GM15510 (cell line): ENCODE measurements around the gene WDR54.

ENCODE experiments used
- POLR2A ChIP-seq: IDR thresholded peaks from 3 replicates; pipeline ENCODE4 v1.6.1; 2011; ENCODE audit warnings: borderline replicate concordance; ENCODE audit not compliant: insufficient read length; ENCODE audit errors: extremely low read depth

WDR54 gene

DNA sequence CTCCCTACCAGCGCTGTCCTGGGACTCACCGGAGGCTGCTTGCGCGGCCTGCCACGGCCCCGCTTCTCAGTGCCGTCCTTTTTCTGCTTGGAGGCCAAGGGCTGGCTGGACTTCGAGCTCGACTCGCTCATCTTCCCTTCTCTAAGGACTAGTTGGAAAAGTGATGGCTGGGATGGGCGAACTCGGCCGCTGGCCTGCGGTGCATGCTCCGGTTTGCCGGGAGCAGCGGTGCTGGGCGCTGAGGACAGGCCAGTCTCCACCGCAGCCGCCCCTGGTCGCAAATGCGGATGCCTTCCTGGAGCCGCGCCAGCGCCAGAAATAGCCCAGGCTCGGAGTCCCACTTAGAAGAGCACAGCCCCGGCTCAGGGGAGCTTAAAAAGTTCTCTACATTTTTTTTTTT lies 3.2 kb upstream of the WDR54 start:
- no peak for TF ChIP-seq POLR2A

- no peak for TF ChIP-seq POLR2A
Measured at GRCh38 chr2:74419345-74419744, 2.2 kb upstream of the WDR54 start.

DNA sequence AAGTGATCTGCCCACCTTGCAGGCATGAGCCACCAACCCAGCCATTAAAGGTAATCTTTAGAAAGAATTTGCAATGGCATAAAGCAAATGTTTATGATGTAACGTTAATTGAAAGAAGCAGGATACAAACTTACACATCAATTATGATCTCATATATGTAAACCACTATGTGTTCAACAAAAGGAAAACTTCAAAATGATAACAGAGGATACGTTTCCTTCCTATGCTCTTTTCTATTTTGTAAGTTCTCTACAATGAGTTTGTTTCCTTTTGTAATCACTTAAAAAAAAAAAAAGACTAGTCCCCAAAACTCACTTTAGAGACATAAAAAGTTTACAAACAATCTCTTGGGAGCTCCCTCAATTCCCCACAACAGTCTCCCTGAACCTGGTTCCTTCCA lies 1.5 kb upstream of the WDR54 start:
- TF ChIP-seq POLR2A = no peak

GRCh38 chr2:74423231-74424095 lies 1.9 kb downstream of the WDR54 start:
- no peak for TF ChIP-seq POLR2A

- TF ChIP-seq POLR2A = no peak
Measured at GRCh38 chr2:74424139-74424992, 2.8 kb downstream of the WDR54 start.

- TF ChIP-seq POLR2A = no peak
Measured at GRCh38 chr2:74424995-74425406, 3.5 kb downstream of the WDR54 start.

GRCh38 chr2:74425523-74425922 lies 4.0 kb downstream of the WDR54 start:
- no peak for TF ChIP-seq POLR2A

DNA sequence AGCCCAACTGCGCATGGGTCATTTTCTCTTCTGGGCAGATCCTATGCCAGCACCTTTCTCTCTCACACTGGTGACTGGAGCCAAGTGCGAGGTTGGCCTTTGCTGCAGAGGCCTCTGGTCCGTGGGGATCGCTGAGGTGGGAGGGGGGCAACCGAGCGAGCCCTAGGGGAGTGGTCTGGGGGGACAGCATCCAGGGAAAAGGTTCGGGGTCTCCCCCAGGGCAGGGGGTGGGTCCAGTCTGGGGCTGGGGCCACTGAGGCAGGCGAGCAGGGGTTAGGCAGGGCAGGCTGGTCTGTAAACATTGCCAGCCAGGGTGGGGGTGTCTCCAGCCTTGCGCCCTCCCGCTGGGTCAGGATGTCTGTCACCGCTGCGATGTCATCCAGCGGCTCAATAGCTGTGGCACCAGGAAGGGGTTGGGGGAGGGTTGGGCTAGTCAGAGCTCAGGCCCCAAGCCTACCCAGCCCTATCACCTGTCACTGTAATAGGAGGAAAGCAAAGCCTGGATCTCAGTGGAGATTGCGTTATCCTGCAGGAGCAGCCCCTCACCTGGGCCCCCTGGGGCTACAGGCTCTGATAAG lies 4.7 kb downstream of the WDR54 start:
- no peak for TF ChIP-seq POLR2A

DNA sequence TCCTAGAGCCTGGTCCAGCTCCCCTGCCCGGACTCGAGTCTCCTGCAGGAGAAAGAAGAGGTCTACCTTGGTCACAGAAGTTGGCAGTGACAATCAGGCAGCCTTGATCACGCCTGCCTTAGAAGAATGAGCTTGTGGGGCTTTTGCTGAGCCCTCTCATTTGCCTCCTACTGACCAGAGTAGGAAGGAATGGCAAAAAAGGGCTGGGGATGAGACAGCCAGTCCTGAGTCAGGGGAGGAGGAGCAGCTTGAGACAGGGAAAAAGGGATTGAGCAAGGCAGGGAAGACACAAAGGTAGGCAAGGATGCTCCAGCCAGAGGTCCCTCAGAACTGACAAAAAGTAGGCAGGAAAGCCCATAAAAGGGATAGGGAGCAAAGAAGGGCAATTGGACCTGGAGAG lies 6.0 kb downstream of the WDR54 start:
- TF ChIP-seq POLR2A = no peak

GRCh38 chr2:74428675-74429074 lies 7.1 kb downstream of the WDR54 start:
- no peak for TF ChIP-seq POLR2A

DNA sequence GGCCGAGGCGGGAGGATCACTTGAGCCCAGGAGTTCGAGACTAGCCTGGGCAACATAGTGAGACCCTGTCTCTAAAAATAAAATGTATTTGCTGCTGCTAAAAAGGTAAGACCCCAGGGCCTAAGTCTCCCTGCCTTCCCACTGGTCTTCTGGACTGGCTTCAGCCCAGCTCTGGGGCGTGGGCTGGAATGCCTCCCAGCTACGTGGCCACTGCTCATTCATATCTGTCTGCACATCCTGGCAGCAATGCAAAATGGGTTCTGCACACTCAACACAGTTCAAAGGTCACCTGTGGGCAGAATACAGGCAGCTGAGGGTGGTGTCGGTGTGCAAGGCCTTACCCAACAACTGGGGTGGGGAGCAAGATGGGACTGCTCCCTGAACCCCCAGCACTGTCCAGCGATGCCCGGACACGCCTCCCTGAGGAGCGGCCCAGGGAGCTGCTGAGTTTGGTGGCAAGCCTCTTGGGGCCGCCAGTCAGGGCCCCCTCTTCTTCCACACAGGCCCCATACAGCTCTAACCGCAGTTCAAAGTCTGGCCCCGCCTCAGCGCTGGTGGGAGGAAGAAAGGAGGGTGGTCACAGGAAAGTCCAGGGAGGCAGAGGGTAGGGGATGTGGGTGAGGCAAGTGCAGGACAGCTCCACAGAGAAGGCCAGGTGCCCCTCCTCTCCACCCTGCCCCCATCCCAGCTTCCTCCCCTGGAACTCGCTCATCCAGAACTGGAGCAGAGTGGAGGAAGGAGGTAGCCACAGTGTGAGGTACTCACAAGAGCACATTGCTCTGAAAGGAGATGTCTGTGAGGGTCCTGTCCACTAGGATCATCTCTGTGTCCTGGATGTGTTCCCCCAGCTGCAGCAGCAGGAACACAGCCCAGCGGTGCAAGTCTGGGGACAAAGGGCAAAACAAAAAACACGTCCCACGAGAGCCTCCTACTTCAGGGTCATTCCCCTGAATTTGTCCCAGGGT lies 8.2 kb downstream of the WDR54 start:
- no peak for TF ChIP-seq POLR2A

DNA sequence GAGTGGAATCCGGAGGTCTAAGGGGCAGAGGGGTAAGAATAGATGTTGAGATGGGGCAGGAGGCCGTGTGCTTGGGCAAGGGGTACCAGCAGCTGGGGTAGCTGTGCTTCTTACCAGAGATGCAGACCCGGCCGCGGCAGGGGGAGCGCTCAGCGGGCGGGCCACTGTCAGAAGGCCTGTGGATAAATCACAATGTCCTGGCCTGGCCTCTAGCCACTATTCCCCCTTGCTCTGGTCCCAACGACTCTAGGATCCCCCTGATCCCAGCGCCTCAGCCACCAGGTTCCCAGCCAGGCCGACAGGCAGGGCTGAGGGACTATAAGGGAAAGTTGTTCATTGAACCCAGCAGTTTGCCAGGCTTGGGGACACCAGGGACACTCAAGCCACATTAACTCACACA lies 9.0 kb downstream of the WDR54 start:
- TF ChIP-seq POLR2A = no peak

- TF ChIP-seq POLR2A = no peak
Measured at GRCh38 chr2:74436111-74436805, 14.7 kb downstream of the WDR54 start.
